ENCODE measurements around the gene ASAP3. TPM values are rescaled to one million over a fixed set of nuclear protein-coding genes. Genes with fewer than 3 reads are reported as not detected.
A peak's percentile ranks its signal among the peaks of the same experiment; 100 is the strongest.
"Not testable (repeated sequence)": the region's sequence is repeated elsewhere in the genome, so short reads cannot be mapped to it uniquely, and the experiment has no call there.

ASAP3 gene
- total RNA-seq, 1 donor from 2014 or later = 35.9 TPM

- H3K4me1 ChIP-seq = peaks cover 5% of the 10 kb centered on the region
- intact Hi-C loops (cut with DNase I) = no loop called here
- no peak for TF ChIP-seq CTCF (IDR thresholded peaks at IDR 0.05)
- H3K4me3 ChIP-seq = no peak overlapping the region
- peak overlapping the region; percentile 13 for H3K27ac ChIP-seq
- H3K9me3 ChIP-seq = no peaks in the 10 kb centered on the region
- peaks cover 5% of the 10 kb centered on the region for H3K36me3 ChIP-seq
- ATAC-seq (peak; percentile 30), DNase-seq (no peak)
- H3K27me3 ChIP-seq = no peaks in the 10 kb centered on the region
Measured at GRCh38 chr1:23383577-23384311, 100.2 kb downstream of the ASAP3 start.

GRCh38 chr1:23381233-23381885 lies 102.6 kb downstream of the ASAP3 start:
- H3K4me1 ChIP-seq = peaks cover 5% of the 10 kb centered on the region
- no peak overlapping the region for H3K4me3 ChIP-seq
- H3K36me3 ChIP-seq = peaks cover 5% of the 10 kb centered on the region

GRCh38 chr1:23380719-23381118 lies 103.3 kb downstream of the ASAP3 start:
- H3K4me3 ChIP-seq = no peak overlapping the region
- intact Hi-C loops (cut with DNase I) = no loop called here
- no peak for ATAC-seq
- peaks cover 5% of the 10 kb centered on the region for H3K4me1 ChIP-seq
- no peak overlapping the region for H3K27ac ChIP-seq
- DNase-seq = no peak
- peaks cover 5% of the 10 kb centered on the region for H3K36me3 ChIP-seq
- no peaks in the 10 kb centered on the region for H3K9me3 ChIP-seq
- no peak for TF ChIP-seq CTCF (IDR thresholded peaks at IDR 0.05)
- H3K27me3 ChIP-seq = no peaks in the 10 kb centered on the region

More at GRCh38 chr1:23381233-23381885, 102.6 kb downstream of the ASAP3 start:
- Histone ChIP-seq H3K27me3 (no peaks in the 10 kb centered on the region), H3K9me3 (no peaks in the 10 kb centered on the region), H3K27ac (no peak overlapping the region)
- no peak for ATAC-seq
- intact Hi-C loops (cut with DNase I) = no loop called here
- DNase-seq = no peak
- TF ChIP-seq CTCF (IDR thresholded peaks at IDR 0.05) = no peak

GRCh38 chr1:23380236-23380635 lies 103.7 kb downstream of the ASAP3 start:
- H3K36me3 ChIP-seq; ATAC-seq; H3K9me3 ChIP-seq; intact Hi-C loops (cut with DNase I); H3K27me3 ChIP-seq; DNase-seq; H3K4me1 ChIP-seq; H3K4me3 ChIP-seq; H3K27ac ChIP-seq: not testable (repeated sequence)

Other genes starting within 250 kb of the ASAP3 start
- 85.2 TPM for gene HNRNPR, start 139.9 kb downstream of the ASAP3 start, total RNA-seq
- 10.9 TPM for gene ZNF436, start 114.3 kb downstream of the ASAP3 start, total RNA-seq
- 39.4 TPM for gene TCEA3, start 59.4 kb downstream of the ASAP3 start, total RNA-seq
- 0.32 TPM for gene E2F2, start 47.1 kb upstream of the ASAP3 start, total RNA-seq
- 242 TPM for gene ID3, start 75.3 kb upstream of the ASAP3 start, total RNA-seq
- gene RPL11, start 207.6 kb upstream of the ASAP3 start, total RNA-seq = 895 TPM